PC-3 (cell line): ENCODE data around the gene UBFD1.

Experiments
- CTCF ChIP-seq: fragments of 300-600 bp; sonication (generic); conservative IDR thresholded peaks from 2 replicates; pipeline ENCODE4 v1.5.1; 2017; ENCODE audit warnings: antibody characterized with exemption, low read depth, mild to moderate bottlenecking, low read length
- EZH2phosphoT487 ChIP-seq: fragments of 300-600 bp; sonication (generic); IDR thresholded peaks from 2 replicates; pipeline ENCODE4 v1.6.1; 2018; ENCODE audit warnings: mild to moderate bottlenecking, antibody characterized with exemption, low read length, borderline replicate concordance

- TF ChIP-seq CTCF (no peak), EZH2phosphoT487 (no peak)
These were observed 32.7 kb downstream of the UBFD1 start for GRCh38 chr16:23590181-23590580.
